Endothelial cell of umbilical vein (primary cell): ENCODE measurements around the gene LIPM. TPM values are rescaled to one million over a fixed set of nuclear protein-coding genes. Genes with fewer than 3 reads are reported as not detected.

Experiments
- BruUV-seq: library from RNA; stranded (reverse); fragments of 400-500 nt; replicated peaks from 2 replicates; lab custom pipeline; 2021; lab: Mats Ljungman, UMichigan
- CTCF ChIA-PET: fragments of 300-600, 350-600 bp; sonication (Branson Sonifier 250); formaldehyde crosslinking; loops from one replicate; lab custom pipeline; 2021; ENCODE audit warnings: antibody characterized with exemption, inconsistent platforms; lab: Charles Lee
- POLR2A ChIA-PET: fragments of 300-600, 350-600 bp; sonication (Branson Sonifier 250); formaldehyde crosslinking; loops from one replicate; lab custom pipeline; 2021; ENCODE audit warnings: antibody characterized with exemption, inconsistent platforms; lab: Charles Lee
- DNase-seq: peaks from one replicate; pipeline ENCODE4 v3.0.0-alpha.2; 2011; ENCODE audit warnings: low read depth, low spot score
- FAIRE-seq: peaks from 2 replicates; lab custom pipeline; 2011; peaks lifted over from hg19 to GRCh38; lab: Jason Lieb, UNC
- H2AFZ ChIP-seq: 2 replicates; pipeline ENCODE4 v1.6.0; 2012; ENCODE audit warnings: low read depth, low read length, control low read depth, inconsistent platforms
- H3K27ac ChIP-seq: 2 replicates; pipeline ENCODE4 v1.5.1; 2011; ENCODE audit warnings: low read depth, mild to moderate bottlenecking, control low read depth, low read length, moderate library complexity; ENCODE audit not compliant: insufficient read depth
- H3K27me3 ChIP-seq, 2 experiments: 2 replicates each; pipeline versions ENCODE4 v1.6.0 to v1.6.1; 2011; ENCODE audit warnings: low read length in 2 of 2, mixed read lengths in 1 of 2; ENCODE audit not compliant: control insufficient read depth in 2 of 2, insufficient read depth in 2 of 2
- H3K36me3 ChIP-seq, 2 experiments: 2 replicates in 1 of 2; 3 replicates in 1 of 2; pipeline ENCODE4 v1.5.1; 2011; ENCODE audit warnings: low read length in 2 of 2, mild to moderate bottlenecking in 1 of 2, moderate library complexity in 1 of 2; ENCODE audit not compliant: control insufficient read depth in 2 of 2, insufficient read depth in 2 of 2; ENCODE audit errors: extremely low read depth in 1 of 2
- H3K4me1 ChIP-seq: 3 replicates; pipeline ENCODE4 v1.5.1; 2011; ENCODE audit warnings: mild to moderate bottlenecking, low read length; ENCODE audit not compliant: control insufficient read depth, insufficient read depth; ENCODE audit errors: extremely low read depth
- H3K4me2 ChIP-seq: 2 replicates; pipeline ENCODE4 v1.6.1; 2011; ENCODE audit warnings: low read length, control low read depth, mixed read lengths; ENCODE audit not compliant: insufficient read depth
- H3K4me3 ChIP-seq, 3 experiments: fragments of 200-600 bp in 1 of 3; sonication (generic), shearing (Covaris generic) in 1 of 3; replicated peaks in 1 of 3; 2 replicates each; pipeline ENCODE4 v1.5.1; 2011 to 2016; ENCODE audit warnings: control low read depth in 3 of 3, low read length in 3 of 3, mild to moderate bottlenecking in 2 of 3, inconsistent platforms in 1 of 3, low read depth in 1 of 3, moderate library complexity in 1 of 3; ENCODE audit not compliant: insufficient read depth in 1 of 3
- H3K79me2 ChIP-seq: 2 replicates; pipeline ENCODE4 v1.6.0; 2012; ENCODE audit warnings: low read length, inconsistent platforms; ENCODE audit not compliant: control insufficient read depth, insufficient read depth
- H3K9ac ChIP-seq: replicated peaks from 2 replicates; pipeline ENCODE3; 2011; ENCODE audit warnings: low read length, control low read depth; ENCODE audit not compliant: insufficient read depth; ENCODE audit errors: extremely low read depth
- H3K9me1 ChIP-seq: replicated peaks from 3 replicates; pipeline ENCODE4 v1.6.0; 2011; ENCODE audit warnings: mild to moderate bottlenecking, low read length; ENCODE audit not compliant: control insufficient read depth, insufficient read depth; ENCODE audit errors: extremely low read depth
- H3K9me3 ChIP-seq: replicated peaks from 2 replicates; pipeline ENCODE4 v1.5.1; 2012; ENCODE audit warnings: low read length, inconsistent platforms; ENCODE audit not compliant: control insufficient read depth, insufficient read depth
- H4K20me1 ChIP-seq: replicated peaks from 2 replicates; pipeline ENCODE3; 2011; ENCODE audit warnings: mild to moderate bottlenecking, low read length; ENCODE audit not compliant: control insufficient read depth, insufficient read depth; ENCODE audit errors: extremely low read depth
- CTCF ChIP-seq, 2 donors: IDR thresholded peaks; 1 replicate in 1 of 2; 2 replicates in 1 of 2; pipeline ENCODE4 v1.5.1; 2011; ENCODE audit warnings: low read length in 2 of 2, mild to moderate bottlenecking in 2 of 2, moderate library complexity in 2 of 2, control low read depth in 1 of 2, inconsistent platforms in 1 of 2, low read depth in 1 of 2; ENCODE audit not compliant: insufficient read depth in 1 of 2; ENCODE audit errors: extremely low read depth in 1 of 2
- EZH2 ChIP-seq: IDR thresholded peaks from 2 replicates; pipeline ENCODE4 v1.6.1; 2012; ENCODE audit warnings: borderline replicate concordance, low read depth, mild to moderate bottlenecking, moderate library complexity, low read length, inconsistent platforms; ENCODE audit not compliant: severe bottlenecking
- FOS ChIP-seq: IDR thresholded peaks from 2 replicates; pipeline ENCODE4 v1.6.1; 2011; ENCODE audit warnings: mild to moderate bottlenecking, low read length, moderate library complexity, borderline replicate concordance; ENCODE audit not compliant: insufficient read depth
- GATA2 ChIP-seq: IDR thresholded peaks from 2 replicates; pipeline ENCODE4 v1.7.0; 2011; ENCODE audit warnings: low read depth, mild to moderate bottlenecking, moderate library complexity, mixed read lengths, low read length; ENCODE audit not compliant: insufficient read length, insufficient read depth
- JUN ChIP-seq: IDR thresholded peaks from 2 replicates; pipeline ENCODE4 v1.6.1; 2011; ENCODE audit warnings: borderline replicate concordance, low read depth; ENCODE audit not compliant: insufficient read length, insufficient read depth
- MAX ChIP-seq: IDR thresholded peaks from 2 replicates; pipeline ENCODE4 v1.6.1; 2011; ENCODE audit not compliant: insufficient read depth, insufficient read length
- MYC ChIP-seq: IDR thresholded peaks from one replicate; pipeline ENCODE4 v1.6.1; 2011; ENCODE audit warnings: mild to moderate bottlenecking, low read depth, low read length
- POLR2A ChIP-seq: IDR thresholded peaks from 2 replicates; pipeline ENCODE4 v1.6.1; 2012; ENCODE audit warnings: low read depth, mild to moderate bottlenecking, control low read depth, low read length
- POLR2AphosphoS5 ChIP-seq: IDR thresholded peaks from 2 replicates; pipeline ENCODE4 v1.6.1; 2012; ENCODE audit warnings: low read depth, mild to moderate bottlenecking, control low read depth, low read length, moderate library complexity; ENCODE audit not compliant: insufficient read depth
- dilution Hi-C: fragments of 300-500 bp; cut with MboI; formaldehyde crosslinking; loops from one replicate; pipeline ENCODE4 v1.15.0; 2019; ENCODE audit warnings: low sequenced_read_pairs; ENCODE audit not compliant: extremely low pct_ligation_motif_present
- intact Hi-C: fragments of 100-400 bp; cut with micrococcal nuclease; formaldehyde crosslinking; loops from one replicate; pipeline ENCODE4 v1.10.0; 2022
- polyA plus RNA-seq, 4 experiments: library from polyadenylated mRNA; depleted of rRNA in 3 of 4; stranded (reverse) in 3 of 4; unstranded in 1 of 4; fragments of >200 nt; gene quantifications; 2 replicates each; pipeline versions ENCODE4 v1.2.1 to v1.2.3, GENCODE V29; 2011 to 2012; ENCODE audit warnings: missing spikeins in 1 of 4
- total RNA-seq: library from RNA; stranded (reverse); gene quantifications from 2 replicates; pipeline ENCODE4 v1.2.3, GENCODE V29; 2021

LIPM gene
- total and polyA plus RNA-seq, 2 donors (not counting 3 experiments of a cell fraction or from before 2014, with no cell fraction given), result not detected

GRCh38 chr10:88830643-88831268 is 28.2 kb downstream of the LIPM start:
- intact Hi-C loops, result no loop called here
- H4K20me1 ChIP-seq, result no peaks in the 10 kb centered on the region
- H3K36me3 ChIP-seq, result no peaks in the 10 kb centered on the region
- H3K4me2 ChIP-seq, result no peak overlapping the region
- POLR2A ChIA-PET, result no interaction called here
- H3K9me3 ChIP-seq, result no peaks in the 10 kb centered on the region
- no peak for TF ChIP-seq JUN
- no peak for TF ChIP-seq POLR2AphosphoS5
- TF ChIP-seq FOS, result no peak
- TF ChIP-seq MYC, result no peak
- TF ChIP-seq CTCF (IDR thresholded peaks at IDR 0.05; ENCODE audit: extremely low read depth in 1 of 2, insufficient read depth in 1 of 2, low read depth in 1 of 2, low read length in 2 of 2), result no peak
- no peak for TF ChIP-seq GATA2
- TF ChIP-seq POLR2A, result no peak
- no peak for TF ChIP-seq MAX
- TF ChIP-seq EZH2, result no peak
- DNase-seq, result no peak
- H3K27ac ChIP-seq, result no peak overlapping the region
- H3K79me2 ChIP-seq, result no peaks in the 10 kb centered on the region
- H2AFZ ChIP-seq, result no peak overlapping the region
- no peaks in the 10 kb centered on the region for H3K4me1 ChIP-seq
- no peak for FAIRE-seq
- no peak overlapping the region for H3K4me3 ChIP-seq
- H3K9ac ChIP-seq, result no peak overlapping the region
- peaks cover 0 to 2% of the 10 kb centered on the region in 2 experiments for H3K27me3 ChIP-seq
- no TSS peak for BruUV-seq
- dilution Hi-C loops, result no loop called here
- CTCF ChIA-PET, result interaction anchor here (0.9 to 5.3 kb wide), 4 partner anchors 102 to 266 kb away, joined by 3 to 26 read pairs (median 14); no protein-coding TSS in a partner anchor
- H3K9me1 ChIP-seq, result no peaks in the 10 kb centered on the region
